ENCODE measurements around the gene MRPL51. TPM values are rescaled to one million over a fixed set of nuclear protein-coding genes. Genes with fewer than 3 reads are reported as not detected.
A peak's percentile ranks its signal among the peaks of the same experiment; 100 is the strongest.

Gene MRPL51
- total RNA-seq, 2 donors from 2014 or later: 87.7 to 104 TPM

GRCh38 chr12:6465467-6466183 lies 27.4 kb downstream of the MRPL51 start:
- peak; percentile 69 for DNase-seq (ENCODE audit: low spot score)
- Histone ChIP-seq H3K36me3 (peaks cover 54% of the 10 kb centered on the region), H3K4me1 (peaks cover 0 to 36% of the 10 kb centered on the region in 2 donors), H3K27ac (peak overlapping the region in 1 of 2 donors; percentile 12), H3K9me3 (no peaks in the 10 kb centered on the region), H3K27me3 (no peaks in the 10 kb centered on the region), H3K4me3 (no peak overlapping the region)
- TF ChIP-seq CTCF (IDR thresholded peaks at IDR 0.05): peak; percentile 78 to 85

DNA sequence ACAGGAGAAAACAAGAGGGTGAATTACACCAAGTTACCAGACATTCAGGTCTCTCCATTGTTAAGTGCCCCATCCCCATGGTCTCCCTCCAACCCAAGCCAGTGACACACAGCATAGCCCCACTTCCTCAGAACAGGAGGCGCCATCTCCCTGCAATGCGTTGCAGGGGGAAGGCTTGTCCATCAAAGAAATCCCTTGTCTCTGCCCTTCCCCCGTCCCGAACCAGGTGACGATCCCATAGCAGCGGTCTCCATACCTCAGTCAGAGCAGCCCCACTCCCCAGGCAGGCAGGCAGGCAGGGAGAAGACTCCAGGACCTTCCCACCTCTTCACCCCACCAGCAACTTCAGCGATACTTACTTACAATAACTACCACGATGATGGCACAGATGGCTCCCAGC lies 28.5 kb downstream of the MRPL51 start:
- Histone ChIP-seq H3K9me3 (no peaks in the 10 kb centered on the region), H3K4me3 (no peak overlapping the region), H3K27ac (no peak overlapping the region), H3K36me3 (peaks cover 65% of the 10 kb centered on the region), H3K27me3 (no peaks in the 10 kb centered on the region), H3K4me1 (peaks cover 0 to 33% of the 10 kb centered on the region in 2 donors)
- no peak for DNase-seq (ENCODE audit: low spot score)
- TF ChIP-seq CTCF (IDR thresholded peaks at IDR 0.05): no peak

DNA sequence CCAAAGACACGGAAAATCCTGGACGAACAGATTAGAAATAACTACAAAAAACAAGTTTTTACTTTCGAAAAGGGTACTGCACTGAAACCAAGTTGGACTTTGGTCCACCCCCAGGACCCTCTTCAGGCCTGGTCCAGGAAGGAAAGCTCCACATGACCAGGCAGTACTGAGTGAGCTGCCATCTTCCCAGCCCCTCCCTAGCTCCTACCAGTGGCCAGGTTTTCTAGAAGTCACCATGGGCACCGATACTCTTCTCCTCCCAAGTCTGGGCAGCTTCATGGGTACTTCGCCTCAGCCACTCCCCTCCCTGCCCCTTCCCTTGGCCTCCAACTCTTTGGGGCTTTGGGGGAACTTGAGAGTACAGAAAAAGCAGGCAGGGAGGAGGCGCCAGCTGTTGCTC lies 29.2 kb downstream of the MRPL51 start:
- H3K36me3 ChIP-seq: peaks cover 71% of the 10 kb centered on the region
- no peak overlapping the region for H3K4me3 ChIP-seq
- H3K4me1 ChIP-seq: peaks cover 0 to 26% of the 10 kb centered on the region in 2 donors
- H3K9me3 ChIP-seq: no peaks in the 10 kb centered on the region
- H3K27me3 ChIP-seq: no peaks in the 10 kb centered on the region
- DNase-seq (ENCODE audit: low spot score): no peak
- H3K27ac ChIP-seq: no peak overlapping the region
- TF ChIP-seq CTCF (IDR thresholded peaks at IDR 0.05): no peak

GRCh38 chr12:6463216-6463615 lies 29.8 kb downstream of the MRPL51 start:
- no peaks in the 10 kb centered on the region for H3K27me3 ChIP-seq
- DNase-seq (ENCODE audit: low spot score): no peak
- H3K9me3 ChIP-seq: no peaks in the 10 kb centered on the region
- H3K27ac ChIP-seq: no peak overlapping the region
- H3K4me3 ChIP-seq: no peak overlapping the region
- peaks cover 0 to 21% of the 10 kb centered on the region in 2 donors for H3K4me1 ChIP-seq
- TF ChIP-seq CTCF (IDR thresholded peaks at IDR 0.05): no peak
- peaks cover 78% of the 10 kb centered on the region for H3K36me3 ChIP-seq

DNA sequence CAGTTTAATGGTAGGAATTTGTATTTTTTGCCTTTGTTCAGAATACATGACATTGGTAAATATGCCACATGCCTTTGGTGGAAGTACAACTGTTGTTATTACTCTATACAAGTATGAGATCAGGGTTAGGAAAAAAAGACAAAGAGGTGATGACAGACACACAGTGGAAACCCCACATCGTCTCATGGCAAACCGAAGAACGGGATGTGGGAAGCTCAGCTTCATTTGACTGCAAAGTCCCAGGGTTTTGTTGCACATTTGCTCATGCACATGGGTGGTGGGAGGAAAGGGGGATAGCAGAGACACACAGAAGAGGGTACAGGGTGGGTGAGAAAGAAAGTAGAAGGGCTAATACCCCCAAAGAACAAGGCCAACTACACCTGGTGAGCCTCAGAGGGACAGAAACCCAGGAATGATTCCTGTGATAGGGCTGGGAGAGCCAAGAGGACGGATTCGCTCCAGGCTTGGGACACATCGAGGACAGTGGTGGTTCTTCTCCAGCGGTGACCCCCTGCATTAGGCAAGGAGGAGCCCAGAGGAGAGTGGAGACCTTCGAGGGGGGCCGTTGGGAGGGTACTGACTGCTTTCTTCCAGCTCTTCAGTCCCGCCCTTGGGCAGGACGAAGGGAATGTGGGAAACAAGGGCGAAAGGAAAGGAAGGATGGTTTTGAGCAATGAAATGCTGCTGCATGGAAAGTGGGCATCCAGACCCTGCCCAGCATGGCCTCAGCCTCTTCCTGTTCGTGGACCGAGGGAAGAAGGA lies 30.6 kb downstream of the MRPL51 start:
- Histone ChIP-seq H3K36me3 (peaks cover 86% of the 10 kb centered on the region), H3K27me3 (no peaks in the 10 kb centered on the region), H3K4me3 (no peak overlapping the region)

More for the DNA sequence above, 30.6 kb downstream of the MRPL51 start:
- Histone ChIP-seq H3K4me1 (peaks cover 0 to 21% of the 10 kb centered on the region in 2 donors), H3K9me3 (no peaks in the 10 kb centered on the region), H3K27ac (no peak overlapping the region)
- TF ChIP-seq CTCF (IDR thresholded peaks at IDR 0.05): no peak
- DNase-seq (ENCODE audit: low spot score): no peak

Data from right atrium auricular region (tissue), 2 donors.